Stimulated activated naive CD8-positive, alpha-beta T cell treated with anti-CD3 and anti-CD28 coated beads, Interleukin-15, Interleukin-2, amounts not matched to agents 100 U/mL and 50 U/mL, for 24 hours (primary cell): ENCODE data around the gene PIH1D2.
"Not testable (repeated sequence)": the region's sequence is repeated elsewhere in the genome, so short reads cannot be mapped to it uniquely, and the experiment has no call there.

Experiments
- ATAC-seq: fragments of 150-1000 bp; cut with Tn5 transposase; one replicate; pipeline ENCODE4 v1.10.0; 2021
- DNase-seq: peaks from one replicate; pipeline ENCODE4 v3.0.0; 2021

The PIH1D2 gene

DNA sequence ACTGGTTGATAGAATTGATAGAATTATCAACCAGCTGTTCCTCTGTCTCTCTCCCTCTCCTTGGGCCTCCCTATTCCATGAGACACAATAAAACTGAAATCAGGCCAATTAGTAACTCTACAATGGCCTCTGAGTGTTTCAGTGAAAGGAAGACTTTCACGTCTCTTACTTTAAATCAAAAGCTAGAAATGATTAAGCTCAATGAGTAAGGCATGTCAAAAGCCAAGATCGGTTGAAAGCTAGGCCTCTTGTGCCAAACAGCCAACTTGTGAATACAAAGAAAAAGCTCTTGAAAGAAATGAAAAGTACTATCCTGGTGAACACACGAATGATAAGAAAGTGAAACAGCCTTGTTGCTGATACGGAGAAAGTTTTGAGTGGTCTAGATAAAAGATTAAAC is 16.6 kb downstream of the PIH1D2 start:
- ATAC-seq (peak; percentile 57), DNase-seq (no peak)

DNA sequence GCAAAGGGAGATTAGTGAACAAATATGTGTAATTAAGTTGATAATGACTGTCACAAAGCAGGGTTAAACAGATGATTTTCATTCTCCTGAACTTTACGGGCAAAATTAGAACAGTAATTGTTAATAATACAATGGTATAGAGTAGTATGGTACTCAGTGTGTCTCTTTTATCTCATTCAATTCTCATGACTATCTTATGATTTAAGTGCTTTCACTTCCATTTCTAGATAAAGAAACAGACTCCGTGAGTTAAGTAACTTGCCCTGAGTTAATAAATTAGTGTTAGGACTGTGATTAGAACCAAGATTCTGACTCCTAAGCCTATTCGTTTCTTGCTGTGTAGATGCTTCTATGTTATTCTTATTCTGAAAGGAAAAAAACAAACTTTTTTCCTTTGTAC is 22.0 kb downstream of the PIH1D2 start:
- DNase-seq = no peak
- no peak for ATAC-seq

DNA sequence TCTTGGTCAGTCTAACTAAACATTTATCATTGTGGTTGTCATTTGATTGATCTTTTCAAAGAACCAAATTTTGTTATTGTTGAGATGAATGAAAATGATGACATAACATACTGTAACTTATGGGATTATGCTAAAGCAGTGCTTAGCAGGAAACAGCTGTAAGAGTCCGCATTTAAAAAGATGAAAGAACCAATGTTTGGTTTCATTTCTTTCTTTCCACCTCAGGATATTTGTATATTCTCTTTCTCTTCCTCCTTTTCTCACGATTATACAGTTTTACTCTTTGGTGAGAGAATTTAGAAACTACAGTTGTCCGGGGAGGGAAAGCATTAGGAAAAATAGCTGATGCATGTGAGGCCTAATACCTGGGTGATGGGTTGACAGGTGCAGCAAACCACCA is 23.1 kb downstream of the PIH1D2 start:
- ATAC-seq = no peak
- DNase-seq = no peak

DNA sequence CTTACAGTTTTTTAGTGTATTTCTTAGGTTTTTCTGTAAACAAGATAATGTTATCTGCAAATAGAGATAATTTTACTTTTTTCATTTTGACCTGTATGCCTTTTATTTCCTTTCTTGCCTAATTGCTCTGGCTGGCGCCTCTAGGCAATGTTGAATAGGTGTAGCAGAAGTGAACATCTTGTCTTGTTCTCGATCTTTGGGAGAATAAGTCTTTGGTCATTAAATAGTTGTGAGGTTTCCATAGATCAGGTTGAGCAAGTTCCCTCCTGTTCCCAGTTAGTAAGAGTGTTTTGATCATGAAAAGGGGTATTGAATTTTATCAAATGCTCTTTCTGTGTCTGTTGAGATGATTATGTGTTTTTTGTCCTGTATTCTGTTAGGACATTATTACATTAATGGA is 24.0 kb downstream of the PIH1D2 start:
- no peak for ATAC-seq

DNA sequence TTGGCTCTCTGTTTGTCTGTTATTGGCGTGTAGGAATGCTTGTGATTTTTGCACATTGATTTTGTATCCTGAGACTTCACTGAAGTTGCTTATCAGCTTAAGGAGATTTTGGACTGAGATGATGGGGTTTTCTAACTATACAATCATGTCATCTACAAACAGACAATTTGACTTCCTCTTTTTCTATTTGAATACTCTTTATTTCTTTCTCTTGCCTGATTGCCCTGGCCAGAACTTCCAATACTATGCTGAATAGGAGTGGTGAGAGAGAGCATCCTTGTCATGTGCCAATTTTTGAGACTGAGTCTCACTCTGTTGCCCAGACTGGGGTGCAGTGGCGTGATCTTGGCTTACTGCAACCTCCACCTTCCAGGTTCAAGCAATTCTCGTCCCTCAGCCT is 25.6 kb downstream of the PIH1D2 start:
- not testable (repeated sequence) for ATAC-seq, DNase-seq

More for the DNA sequence above, 24.0 kb downstream of the PIH1D2 start:
- no peak for DNase-seq

DNA sequence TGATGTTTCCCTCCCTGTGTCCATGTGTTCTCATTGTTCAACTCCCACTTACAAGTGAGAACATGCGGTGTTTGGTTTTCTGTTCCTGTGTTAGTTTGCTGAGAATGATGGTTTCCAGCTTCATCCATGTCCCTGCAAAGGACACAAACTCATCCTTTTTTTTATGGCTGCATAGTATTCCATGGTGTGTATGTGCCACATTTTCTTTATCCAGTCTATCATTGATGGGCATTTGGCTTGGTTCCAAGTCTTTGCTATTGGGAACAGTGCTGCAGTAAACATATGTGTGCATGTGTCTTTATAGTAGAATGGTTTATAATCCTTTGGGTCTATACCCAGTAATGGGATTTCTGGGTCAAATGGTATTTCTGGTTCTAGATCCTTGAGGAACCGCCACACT is 27.2 kb downstream of the PIH1D2 start:
- not testable (repeated sequence) for ATAC-seq, DNase-seq

DNA sequence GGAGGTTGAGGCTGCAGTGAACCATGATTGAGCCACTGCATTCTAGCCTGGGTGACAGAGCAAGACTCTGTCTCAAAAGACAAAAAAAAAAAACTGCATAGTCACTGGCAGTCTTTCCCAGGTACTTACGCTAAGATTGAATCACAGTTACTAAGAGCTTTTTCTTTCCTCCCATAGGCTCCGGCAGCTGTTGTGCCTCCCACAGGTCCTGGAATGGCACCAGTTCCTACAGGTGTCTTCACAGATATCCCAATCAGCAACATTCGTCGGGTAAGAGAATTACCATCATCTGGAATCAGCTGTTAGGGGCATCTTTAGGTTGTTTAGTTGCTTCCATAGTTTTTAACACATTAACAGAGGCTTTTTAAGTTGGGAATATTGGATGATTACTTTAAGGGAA is 28.9 kb downstream of the PIH1D2 start:
- ATAC-seq = no peak
- DNase-seq = no peak

DNA sequence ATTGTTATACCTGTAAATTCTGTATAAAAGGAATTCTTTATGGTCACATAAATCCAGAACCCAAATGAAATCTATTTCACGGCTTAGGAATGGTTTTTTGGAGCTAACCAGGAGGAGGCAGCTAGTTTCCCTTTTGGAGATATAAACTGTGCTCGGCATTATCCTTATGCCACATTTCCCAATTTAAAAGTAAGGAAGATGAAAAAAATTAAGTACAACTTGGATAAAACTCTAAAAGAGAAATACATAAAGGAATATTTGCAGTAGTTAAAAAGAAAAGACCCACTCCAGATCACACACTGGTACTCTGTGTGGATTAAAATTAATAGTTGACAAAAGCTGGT is 30.9 kb downstream of the PIH1D2 start:
- no peak for ATAC-seq
- no peak for DNase-seq

DNA sequence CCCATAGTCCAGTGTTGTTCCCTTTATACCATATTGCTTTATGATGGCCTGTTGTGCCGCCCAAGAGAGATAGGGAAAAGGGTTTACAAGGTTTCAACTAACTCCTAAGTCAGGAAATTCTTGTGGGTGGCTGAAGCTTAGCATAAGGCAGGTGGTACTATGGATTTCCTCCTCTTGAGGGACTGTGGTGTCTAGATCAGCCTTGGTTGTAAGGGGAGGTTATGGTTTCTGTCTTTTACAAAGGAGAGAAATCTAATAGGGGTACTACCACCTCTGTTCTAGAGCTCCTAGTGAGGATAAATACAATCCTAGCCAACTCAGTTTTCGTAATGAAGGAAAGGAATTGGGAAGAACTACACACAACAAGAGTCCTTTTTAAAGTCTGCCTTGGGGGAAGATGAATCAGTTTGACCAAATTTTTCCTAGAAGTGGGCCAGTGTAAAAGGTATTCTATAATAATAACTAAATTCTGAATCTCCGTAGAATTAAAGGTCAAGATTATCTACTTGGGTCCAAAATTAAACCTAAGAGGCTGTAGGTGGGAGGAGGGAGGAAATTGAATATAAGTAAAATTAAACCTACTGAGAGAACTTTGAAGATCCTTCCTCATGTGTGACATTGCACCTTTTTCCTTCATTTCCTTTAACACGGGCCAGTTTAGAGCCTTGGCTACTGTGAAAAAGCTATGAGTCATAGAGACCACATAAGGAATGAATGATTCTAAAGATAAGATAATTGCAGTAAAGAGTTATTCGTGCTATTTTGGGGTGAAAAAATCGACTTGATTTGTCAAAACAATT is 31.5 kb downstream of the PIH1D2 start:
- DNase-seq (no peak), ATAC-seq (peak; percentile 36)

DNA sequence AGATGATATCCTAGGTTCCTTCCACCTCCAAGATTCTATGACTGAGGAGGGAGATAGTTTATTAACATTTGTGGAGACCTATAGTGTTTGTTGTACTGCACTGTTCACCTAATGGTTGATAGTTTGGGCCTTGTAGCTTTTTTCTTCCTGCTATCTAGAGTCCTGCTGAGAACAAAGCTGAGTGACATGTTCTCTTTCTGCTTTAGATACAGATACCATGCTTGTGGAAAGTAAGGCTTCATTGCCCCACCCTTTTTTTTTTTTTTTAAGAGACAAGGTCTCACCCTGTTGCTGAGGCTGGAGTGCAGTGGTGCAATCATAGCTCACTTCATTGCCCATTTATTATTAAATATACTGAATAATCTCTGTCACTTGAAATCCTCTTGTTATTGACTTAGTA is 36.3 kb downstream of the PIH1D2 start:
- no peak for ATAC-seq
- DNase-seq = no peak

DNA sequence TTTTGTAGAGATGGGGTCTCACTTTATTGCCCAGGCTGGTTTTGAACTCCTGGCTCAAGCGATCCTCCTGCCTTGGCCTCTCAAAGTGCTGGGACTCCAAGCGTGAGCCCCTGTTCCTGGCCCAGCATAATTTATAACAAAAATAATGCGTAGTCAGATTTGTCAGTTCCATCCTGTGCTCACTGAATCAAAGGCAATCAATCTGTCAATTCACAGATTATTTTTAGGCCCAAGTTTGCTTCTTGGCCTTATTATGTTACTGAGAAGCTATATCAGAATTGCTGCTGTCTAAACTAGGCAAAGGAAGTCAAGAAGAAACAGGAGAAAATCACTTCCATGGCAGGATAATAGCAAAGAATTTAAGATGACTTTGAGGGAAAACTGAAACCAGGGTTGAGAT is 39.9 kb downstream of the PIH1D2 start:
- ATAC-seq (no peak), DNase-seq (no peak)

DNA sequence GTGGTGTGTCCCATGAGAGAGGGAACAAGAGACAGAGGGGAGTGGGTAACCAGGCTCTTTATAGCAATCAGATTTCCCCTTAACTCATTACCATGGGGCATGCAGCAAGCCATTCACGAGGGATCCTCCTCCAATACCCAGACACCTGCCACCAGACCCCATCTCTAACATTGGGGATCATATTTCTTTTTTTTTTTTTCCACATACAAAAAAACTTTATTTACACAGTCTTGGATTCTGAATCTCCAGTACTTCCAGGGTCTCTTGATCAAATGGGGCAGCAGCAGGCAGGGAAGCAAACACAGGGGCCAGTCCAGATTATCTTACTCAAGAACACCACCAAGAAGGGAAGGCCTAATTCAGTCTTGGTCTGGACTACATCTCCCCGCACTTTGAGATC is 44.4 kb downstream of the PIH1D2 start:
- ATAC-seq = no peak

DNA sequence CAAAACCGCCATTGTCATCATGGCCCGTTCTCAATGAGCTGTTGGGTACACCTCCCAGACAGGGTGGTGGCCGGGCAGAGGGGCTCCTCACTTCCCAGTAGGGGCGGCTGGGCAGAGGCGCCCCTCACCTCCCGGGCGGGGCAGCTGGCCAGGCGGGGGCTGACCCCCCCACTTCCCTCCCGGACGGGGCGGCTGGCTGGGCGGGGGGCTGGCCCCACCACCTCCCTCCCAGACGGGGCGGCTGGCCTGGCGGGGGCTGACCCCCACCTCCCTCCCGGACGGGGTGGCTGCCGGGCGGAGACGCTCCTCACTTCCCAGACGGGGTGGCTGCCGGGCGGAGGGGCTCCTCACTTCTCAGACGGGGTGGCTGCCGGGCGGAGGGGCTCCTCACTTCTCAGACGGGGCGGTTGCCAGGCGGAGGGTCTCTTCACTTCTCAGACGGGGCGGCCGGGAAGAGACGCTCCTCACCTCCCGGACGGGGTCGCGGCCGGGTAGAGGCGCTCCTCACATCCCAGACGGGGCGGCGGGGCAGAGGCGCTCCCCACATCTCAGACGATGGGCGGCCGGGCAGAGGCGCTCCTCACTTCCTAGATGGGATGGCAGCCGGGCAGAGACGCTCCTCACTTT is 46.9 kb downstream of the PIH1D2 start:
- not testable (repeated sequence) for ATAC-seq, DNase-seq

More for the DNA sequence above, 44.4 kb downstream of the PIH1D2 start:
- no peak for DNase-seq

DNA sequence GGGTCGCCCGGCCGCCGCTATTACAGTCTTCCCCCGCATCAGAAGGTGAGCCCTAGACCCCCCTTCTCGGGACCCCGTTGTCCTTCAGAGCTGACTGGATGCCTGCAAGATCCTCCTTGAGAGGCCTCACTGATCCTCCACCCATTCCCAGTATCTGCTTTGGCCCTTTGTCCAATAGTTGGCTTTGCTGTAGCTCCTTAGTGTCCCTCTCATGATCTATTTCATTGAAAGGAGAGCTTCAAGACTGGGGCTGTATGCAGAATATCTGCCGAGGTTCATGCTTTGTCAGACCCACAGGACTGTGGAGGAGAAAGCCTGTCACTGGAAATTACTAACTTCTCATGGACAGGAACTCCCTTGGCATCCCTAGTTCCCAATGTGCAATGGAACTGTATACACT is 48.1 kb downstream of the PIH1D2 start:
- ATAC-seq = no peak
- no peak for DNase-seq

DNA sequence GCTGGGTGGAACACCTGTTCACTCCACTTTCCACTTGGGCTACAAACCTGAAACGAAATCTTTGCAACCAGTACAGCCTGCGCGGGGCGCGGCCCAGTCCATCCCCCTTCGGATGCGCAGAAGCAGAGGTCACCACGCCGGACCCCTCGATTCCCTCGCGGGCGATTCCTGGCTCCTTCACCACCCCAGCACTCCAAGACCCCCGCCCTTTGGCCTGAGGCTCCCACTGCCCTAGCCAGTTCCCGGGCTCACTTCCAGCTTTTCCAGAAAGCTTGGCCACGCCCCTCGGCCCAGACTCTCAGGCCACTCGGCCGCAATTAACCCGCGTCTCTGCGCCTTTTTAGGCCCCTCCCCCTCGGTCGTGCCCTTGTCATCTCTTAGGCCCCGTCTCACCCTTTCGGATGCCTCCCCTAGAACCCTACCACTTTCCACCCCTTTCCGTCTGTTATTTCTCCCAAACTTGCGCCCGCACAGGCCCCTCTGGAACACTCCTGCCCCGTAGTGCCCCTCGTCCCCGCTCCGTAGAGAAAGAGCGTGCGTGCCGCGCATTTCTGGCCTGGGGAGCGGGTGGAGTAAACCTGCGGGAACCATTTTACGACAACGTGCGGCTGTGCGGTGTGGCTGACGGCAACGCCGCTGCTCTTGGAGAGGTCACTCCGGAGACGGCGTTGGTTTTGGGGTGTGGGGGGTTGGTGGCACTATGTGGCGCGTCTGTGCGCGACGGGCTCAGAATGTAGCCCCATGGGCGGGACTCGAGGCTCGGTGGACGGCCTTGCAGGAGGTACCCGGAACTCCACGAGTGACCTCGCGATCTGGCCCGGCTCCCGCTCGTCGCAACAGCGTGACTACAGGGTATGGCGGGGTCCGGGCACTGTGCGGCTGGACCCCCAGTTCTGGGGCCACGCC is 48.8 kb downstream of the PIH1D2 start, which contains the start of gene DLAT:
TSS of gene DLAT (plus strand) at position 636 of the 906 bp plus-strand sequence. CDS start at position 701, 65 bp downstream.
- peak; percentile 90 for ATAC-seq
- peak; percentile 87 for DNase-seq

DNA sequence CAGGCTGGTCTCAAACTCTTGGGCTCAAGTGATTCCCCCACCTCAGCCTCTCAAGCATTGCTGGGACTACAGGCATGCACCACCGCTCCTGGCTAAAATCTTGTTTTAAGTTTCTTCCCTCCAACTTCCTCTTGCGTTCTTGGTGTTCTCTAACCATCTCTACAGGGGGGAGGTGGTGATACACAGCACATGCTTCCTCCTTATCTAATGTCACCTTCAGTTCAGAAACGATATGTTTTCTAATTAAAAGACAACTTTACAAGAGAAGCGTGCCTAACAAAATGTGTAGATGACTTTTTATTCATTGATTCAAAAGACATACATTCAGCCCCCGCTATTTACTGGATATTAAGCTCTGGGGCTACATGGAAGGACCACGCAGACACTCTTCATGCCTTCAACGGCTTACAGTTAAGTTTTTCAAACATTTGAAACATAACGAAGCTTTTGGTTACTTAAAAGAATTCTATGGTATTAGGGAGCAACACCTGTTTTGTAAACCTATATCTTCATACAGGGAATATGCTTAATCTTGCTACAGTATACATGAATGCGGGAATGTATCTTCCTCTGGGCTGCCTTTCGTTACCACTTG is 49.5 kb downstream of the PIH1D2 start:
- ATAC-seq (peak; percentile 22), DNase-seq (peak; percentile 12)

DNA sequence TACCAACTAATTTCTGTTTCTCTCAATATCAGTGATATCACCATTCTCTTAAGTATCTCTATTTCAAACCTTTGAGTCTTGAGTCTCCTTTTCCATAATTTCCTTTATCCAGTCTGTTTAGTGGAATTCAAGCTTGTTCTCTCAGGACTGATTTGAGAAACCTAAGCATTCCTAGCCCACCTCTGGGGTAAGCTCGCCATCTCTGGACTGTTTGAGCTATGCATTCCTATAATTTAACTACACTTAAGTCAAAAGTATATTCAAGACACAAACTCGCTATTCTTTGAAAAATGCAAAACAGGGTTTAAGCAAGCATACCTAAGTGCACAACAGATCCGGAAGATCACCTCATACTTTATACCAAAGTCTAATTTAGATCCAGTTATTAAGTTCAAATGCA is 50.7 kb downstream of the PIH1D2 start:
- no peak for DNase-seq
- ATAC-seq = no peak

DNA sequence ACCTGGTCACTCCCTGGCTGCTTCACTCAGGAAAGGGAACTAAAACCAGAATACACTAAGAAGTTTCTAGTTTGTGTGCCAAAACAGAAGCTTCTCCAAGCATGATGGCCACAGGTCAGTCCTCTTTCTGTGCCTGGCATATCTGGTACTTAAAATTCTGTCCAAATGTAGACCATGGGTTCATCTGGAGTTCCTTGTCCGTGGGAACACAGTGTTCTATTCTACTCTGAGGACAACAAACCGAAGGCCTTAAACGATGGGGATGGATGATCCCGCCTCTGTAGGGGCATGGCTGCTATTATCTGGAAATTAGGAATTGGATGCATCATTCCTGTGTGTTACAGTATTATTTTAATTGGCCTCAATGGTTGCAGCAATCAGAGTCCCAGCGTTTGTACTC is 54.8 kb downstream of the PIH1D2 start:
- DNase-seq (no peak), ATAC-seq (no peak)
